GM18526 (cell line): Measurements from ENCODE around the gene SLC38A5.

ENCODE experiments used
- POLR2A ChIP-seq: IDR thresholded peaks from 3 replicates; pipeline ENCODE4 v1.6.1; 2011; ENCODE audit not compliant: insufficient read length; ENCODE audit errors: extremely low read depth

The SLC38A5 gene

GRCh38 chrX:48476919-48477318 is 6.9 kb upstream of the SLC38A5 start:
- TF ChIP-seq POLR2A, result no peak

- peak; percentile 40 for TF ChIP-seq POLR2A
Observed at GRCh38 chrX:48475774-48476577, 5.9 kb upstream of the SLC38A5 start, which contains the start of gene FTSJ1. TSS of gene FTSJ1 (plus strand) at chrX:48476199. CDS start at chrX:48478048, 1,849 bp downstream.

GRCh38 chrX:48475296-48475695 is 5.2 kb upstream of the SLC38A5 start:
- TF ChIP-seq POLR2A, result no peak

DNA sequence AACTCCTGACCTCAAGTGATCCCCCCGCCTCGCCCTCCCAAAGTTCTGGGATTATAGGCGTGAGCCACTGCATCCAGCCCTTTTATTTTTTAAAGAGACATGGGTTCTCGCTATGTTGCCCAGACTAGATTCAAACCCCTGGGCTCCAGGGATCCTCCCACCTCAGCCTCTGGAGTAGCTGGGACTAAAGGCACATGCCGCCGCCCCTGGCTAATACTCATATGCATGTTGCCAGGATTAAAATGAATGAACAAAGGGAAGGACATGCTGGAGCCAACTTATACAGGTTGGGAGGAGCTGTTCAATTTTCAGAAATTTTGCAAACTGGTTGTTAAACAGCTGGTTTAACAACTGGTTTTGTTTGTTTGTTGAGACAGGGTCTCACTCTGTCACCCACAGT is 4.5 kb upstream of the SLC38A5 start:
- TF ChIP-seq POLR2A, result no peak

- TF ChIP-seq POLR2A, result no peak
Observed at GRCh38 chrX:48474127-48474526, 4.1 kb upstream of the SLC38A5 start.

GRCh38 chrX:48473704-48473990 is 3.6 kb upstream of the SLC38A5 start:
- no peak for TF ChIP-seq POLR2A

GRCh38 chrX:48472851-48473703 is 3.0 kb upstream of the SLC38A5 start:
- TF ChIP-seq POLR2A, result no peak

- TF ChIP-seq POLR2A, result no peak
Observed at GRCh38 chrX:48472225-48472624, 2.2 kb upstream of the SLC38A5 start.

DNA sequence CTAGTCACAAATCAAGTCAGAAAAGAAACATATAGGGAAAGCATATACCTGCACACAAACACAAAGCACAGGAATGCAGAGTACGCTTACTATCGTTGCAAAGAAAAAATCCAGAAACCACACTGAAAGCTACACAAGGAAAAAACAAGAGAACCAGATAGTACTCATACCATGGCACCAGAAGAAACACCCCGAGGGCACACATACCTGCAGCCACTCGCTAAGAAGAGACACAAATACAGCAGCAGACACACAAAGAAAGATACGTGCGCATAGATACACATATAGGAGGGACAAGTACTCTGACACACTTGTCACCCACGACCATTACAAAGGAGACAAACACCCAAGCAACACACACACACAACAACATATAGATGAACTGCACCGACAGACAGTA is 1.4 kb upstream of the SLC38A5 start:
- TF ChIP-seq POLR2A, result no peak

DNA sequence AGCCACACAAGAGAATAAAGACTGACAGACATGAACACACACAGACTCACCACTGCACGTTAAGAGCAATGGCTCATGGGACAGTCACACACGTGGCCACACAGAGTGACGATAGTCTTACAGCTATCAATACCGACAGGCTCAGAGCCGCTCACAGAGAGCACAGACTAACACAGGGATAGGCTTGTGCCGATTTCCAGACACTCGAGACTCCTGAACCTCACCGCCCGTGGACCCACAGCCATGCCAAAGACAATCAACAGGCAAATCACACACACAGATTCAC is 716 bp upstream of the SLC38A5 start:
- no peak for TF ChIP-seq POLR2A

- TF ChIP-seq POLR2A, result no peak
Observed at GRCh38 chrX:48468693-48469691, 1.1 kb downstream of the SLC38A5 start.

- TF ChIP-seq POLR2A, result no peak
Observed at GRCh38 chrX:48468247-48468671, 1.8 kb downstream of the SLC38A5 start.

DNA sequence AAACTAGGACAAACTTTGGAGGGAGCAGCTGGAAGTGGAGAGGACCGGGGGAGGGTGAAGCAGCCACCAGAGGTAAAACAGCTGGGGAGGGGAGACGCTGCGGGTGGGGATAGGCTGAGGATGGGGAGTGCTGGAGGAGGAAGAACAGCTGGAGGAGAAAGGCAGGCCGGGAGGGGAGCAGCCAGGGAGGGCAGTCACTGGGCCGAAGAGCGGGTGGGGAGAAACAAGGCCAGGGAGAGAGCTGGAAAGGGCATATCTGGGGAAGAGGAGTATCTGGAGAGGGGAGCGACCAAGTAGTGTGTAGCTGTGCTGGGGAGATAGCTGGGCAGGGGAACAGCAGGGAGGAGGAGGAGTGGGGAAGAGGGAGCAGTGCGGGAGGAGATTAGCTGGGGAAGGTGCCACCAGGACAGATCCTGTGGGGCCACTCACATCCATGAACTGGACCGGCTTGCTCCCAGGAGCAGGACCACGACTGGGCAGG is 2.7 kb downstream of the SLC38A5 start:
- no peak for TF ChIP-seq POLR2A

DNA sequence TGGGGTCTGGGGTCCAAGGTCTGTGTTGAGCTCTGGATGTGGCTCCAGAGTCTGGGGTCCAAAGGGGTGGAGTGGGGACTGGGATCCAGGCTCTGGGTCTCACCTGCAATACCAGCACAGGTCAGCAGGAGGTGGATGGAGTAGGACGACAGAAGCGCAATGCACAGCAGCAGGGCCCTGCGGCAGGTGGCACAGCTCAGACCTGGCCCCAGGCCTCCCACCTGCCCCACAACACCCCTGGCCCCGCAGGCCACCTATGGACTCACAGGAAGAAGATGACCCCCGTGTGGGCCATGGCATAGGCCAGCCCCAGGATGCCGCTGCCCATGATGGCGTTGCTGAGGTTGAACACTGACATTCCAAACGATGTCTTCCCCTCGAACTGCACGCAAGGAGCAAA is 3.4 kb downstream of the SLC38A5 start:
- TF ChIP-seq POLR2A, result no peak

GRCh38 chrX:48465336-48465933 is 4.6 kb downstream of the SLC38A5 start:
- TF ChIP-seq POLR2A, result no peak
